ENCODE measurements around the gene SPANXC.
"Not testable (repeated sequence)": the region's sequence is repeated elsewhere in the genome, so short reads cannot be mapped to it uniquely, and the experiment has no call there.

SPANXC gene, protein sequence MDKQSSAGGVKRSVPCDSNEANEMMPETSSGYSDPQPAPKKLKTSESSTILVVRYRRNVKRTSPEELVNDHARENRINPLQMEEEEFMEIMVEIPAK

GRCh38 chrX:141242417-141242816 lies at the start of gene SPANXC:
SPANXC (minus strand) TSS chrX:141242517; CDS start chrX:141242457, 60 bp downstream.
- DNase-seq = not testable (repeated sequence)

- DNase-seq = no peak
Measured at GRCh38 chrX:141279476-141279875, 37.2 kb upstream of the SPANXC start.

- DNase-seq = no peak
Measured at GRCh38 chrX:141278306-141278705, 36.0 kb upstream of the SPANXC start.

- DNase-seq = no peak
Measured at GRCh38 chrX:141258080-141258479, 15.8 kb upstream of the SPANXC start.

DNA sequence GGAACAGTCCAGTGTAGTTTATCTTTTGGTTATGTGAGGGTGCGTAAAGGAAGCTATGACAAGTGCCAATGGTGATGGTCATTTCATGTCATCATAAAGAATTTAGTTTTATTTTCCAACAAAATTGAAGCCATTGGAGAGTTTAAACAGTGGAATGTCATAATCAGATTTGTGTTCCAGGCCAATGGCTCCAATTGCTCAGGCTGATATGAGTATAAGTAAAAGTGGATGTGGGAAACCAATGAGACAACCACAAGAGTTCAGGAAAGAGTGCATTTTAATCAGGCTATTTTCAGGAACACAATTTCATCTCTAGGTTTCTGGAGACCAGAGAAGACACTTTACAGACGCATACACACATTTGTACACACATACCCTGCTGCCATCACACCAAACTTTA lies 20.7 kb downstream of the SPANXC start:
- DNase-seq = no peak

DNA sequence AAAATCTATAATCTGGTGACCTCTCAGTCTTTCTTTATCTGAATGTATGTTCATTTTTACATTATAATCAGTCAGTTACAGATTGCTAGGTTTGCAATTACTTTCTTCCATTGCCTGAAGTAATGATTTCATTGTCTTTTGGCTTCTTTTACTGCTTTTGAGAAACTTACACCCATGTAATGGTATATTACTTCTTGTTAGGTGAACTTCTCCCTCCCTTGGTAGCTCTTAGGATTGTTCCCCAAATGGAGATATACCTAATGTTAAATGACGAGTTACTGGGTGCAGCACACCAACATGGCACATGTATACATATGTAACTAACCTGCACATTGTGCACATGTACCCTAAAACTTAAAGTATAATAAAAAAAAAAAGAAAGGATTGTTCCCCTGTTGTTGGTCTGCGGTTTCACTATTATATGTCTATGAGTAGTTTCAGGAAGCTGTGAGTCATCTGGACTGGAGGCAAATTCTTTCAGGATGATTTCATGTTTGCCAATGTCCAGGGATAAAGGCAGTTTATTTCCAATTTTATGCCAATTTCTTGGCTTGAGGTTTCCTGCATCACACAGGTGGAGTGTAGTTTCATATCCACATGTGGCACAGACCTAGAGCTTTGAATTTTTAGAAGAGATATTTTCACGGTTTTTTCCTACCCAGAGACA lies 21.8 kb downstream of the SPANXC start:
- DNase-seq = no peak

DNA sequence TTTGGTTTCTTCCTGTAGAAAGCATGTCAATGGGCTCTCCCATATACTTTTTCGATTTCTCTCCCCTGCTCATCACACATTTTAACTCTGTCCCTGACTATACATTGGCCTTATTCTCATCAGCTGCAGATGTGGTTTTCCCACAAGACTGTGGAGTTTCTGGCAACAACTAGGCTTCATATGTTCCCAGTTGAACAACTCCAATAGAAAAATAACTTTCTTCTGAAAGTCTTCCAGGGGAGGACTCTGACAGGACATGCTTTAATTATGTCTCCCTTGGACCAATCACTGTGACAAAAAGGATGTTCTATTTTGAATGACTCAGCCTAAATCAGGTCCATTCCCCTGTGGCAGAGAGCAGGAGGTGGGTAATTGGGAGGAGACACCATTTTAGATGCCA lies 28.1 kb downstream of the SPANXC start:
- DNase-seq = no peak

GRCh38 chrX:141201962-141202361 lies 40.4 kb downstream of the SPANXC start:
- DNase-seq = no peak
